ENCODE data around the gene B3GNT8. TPM values are rescaled to one million over a fixed set of nuclear protein-coding genes. Genes with fewer than 3 reads are reported as not detected.

Gene B3GNT8
- total and polyA plus RNA-seq, 9 of the 15 experiments (the other 6 are each of a cell fraction or from before 2014, with no cell fraction given) = 0.11 to 2.9 (median 0.65) TPM; not detected in 2

- TF ChIP-seq AFF1 (IDR thresholded peaks at IDR 0.05; ENCODE audit: low read depth in 1 of 2, partially characterized antibody in 2 of 2) (peak in 1 of 2 experiments; percentile 67), PCBP1 (IDR thresholded peaks at IDR 0.05; ENCODE audit: low read depth, low read length, poor library complexity, severe bottlenecking) (no peak), ZFPM2 (CRISPR knock-in tag; IDR thresholded peaks at IDR 0.05) (no peak), NELFE (IDR thresholded peaks at IDR 0.05; ENCODE audit: insufficient read depth, insufficient read length) (no peak), BCL6 (CRISPR knock-in tag; IDR thresholded peaks at IDR 0.05) (no peak), ZEB2 (IDR thresholded peaks at IDR 0.05) (peak; percentile 40; the same call in 1 of the 2 replicates), SP1 (CRISPR knock-in tag; IDR thresholded peaks at IDR 0.05) (peak; percentile 94), MYNN (IDR thresholded peaks at IDR 0.05) (no peak), MYNN (CRISPR knock-in tag; IDR thresholded peaks at IDR 0.05) (no peak), MXI1 (IDR thresholded peaks at IDR 0.05; ENCODE audit: low read depth, low read length) (no peak), XRCC5 (IDR thresholded peaks at IDR 0.05; ENCODE audit: low read depth, low read length) (peak; percentile 23; the same call in 1 of the 2 replicates), EWSR1 (IDR thresholded peaks at IDR 0.05; ENCODE audit: borderline replicate concordance, low read depth, partially characterized antibody) (no peak), SMARCE1 (IDR thresholded peaks at IDR 0.05) (no peak), POU5F1 (IDR thresholded peaks at IDR 0.05; ENCODE audit: borderline replicate concordance, low read depth, low read length, partially characterized antibody) (no peak), DACH1 (IDR thresholded peaks at IDR 0.05; ENCODE audit: partially characterized antibody) (no peak), EZH2 (IDR thresholded peaks at IDR 0.05; ENCODE audit: borderline replicate concordance, low read depth, low read length) (no peak), KLF16 (IDR thresholded peaks at IDR 0.05) (0 out of 2 replicates have a peak, but pooled peaks have one; percentile 39), GATAD2B (IDR thresholded peaks at IDR 0.05; ENCODE audit: borderline replicate concordance) (no peak), ZNF431 (CRISPR knock-in tag; IDR thresholded peaks at IDR 0.05) (no peak), TEAD1 (CRISPR knock-in tag; IDR thresholded peaks at IDR 0.05) (no peak), ZBTB26 (CRISPR knock-in tag; IDR thresholded peaks at IDR 0.05) (no peak), POLR2H (tag; IDR thresholded peaks at IDR 0.05; ENCODE audit: low read depth) (peak; percentile 89; the same call in 1 of the 2 replicates)
- TF ChIP-seq, protein P1, sequence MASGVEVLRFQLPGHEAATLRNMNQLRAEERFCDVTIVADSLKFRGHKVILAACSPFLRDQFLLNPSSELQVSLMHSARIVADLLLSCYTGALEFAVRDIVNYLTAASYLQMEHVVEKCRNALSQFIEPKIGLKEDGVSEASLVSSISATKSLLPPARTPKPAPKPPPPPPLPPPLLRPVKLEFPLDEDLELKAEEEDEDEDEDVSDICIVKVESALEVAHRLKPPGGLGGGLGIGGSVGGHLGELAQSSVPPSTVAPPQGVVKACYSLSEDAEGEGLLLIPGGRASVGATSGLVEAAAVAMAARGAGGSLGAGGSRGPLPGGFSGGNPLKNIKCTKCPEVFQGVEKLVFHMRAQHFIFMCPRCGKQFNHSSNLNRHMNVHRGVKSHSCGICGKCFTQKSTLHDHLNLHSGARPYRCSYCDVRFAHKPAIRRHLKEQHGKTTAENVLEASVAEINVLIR (CRISPR knock-in tag; IDR thresholded peaks at IDR 0.05) = no peak
Observed at GRCh38 chr19:41439441-41440222, 12.5 kb upstream of the B3GNT8 start, which contains the start of gene DMAC2 (continued).

Measured in K562 (cell line).